ENCODE results near the gene ERG.

- TF ChIP-seq POLR2AphosphoS5 (IDR thresholded peaks at IDR 0.05) (no peak), CTCF (IDR thresholded peaks at IDR 0.05) (no peak), POLR2A (IDR thresholded peaks at IDR 0.05) (no peak)
Measured at GRCh38 chr21:38471766-38472165, 26.5 kb downstream of the ERG start.
